Transverse colon (tissue), 4 donors: ENCODE results near the gene EHMT1. TPM values are rescaled to one million over a fixed set of nuclear protein-coding genes. Genes with fewer than 3 reads are reported as not detected.
"Not testable (repeated sequence)": the region's sequence is repeated elsewhere in the genome, so short reads cannot be mapped to it uniquely, and the experiment has no call there.

ENCODE experiments used
- DNase-seq: peaks from one replicate; pipeline ENCODE4 v3.0.0-alpha.2; 2019
- H3K27ac ChIP-seq, 4 donors: fragments of 200-600 bp; sonication (generic); 2 replicates each; pipeline ENCODE4 v1.5.1; 2016 to 2018; ENCODE audit warnings: inconsistent platforms in 4 of 4
- H3K27me3 ChIP-seq: fragments of 200-600 bp; sonication (generic); 2 replicates; pipeline ENCODE4 v1.5.1; 2017; ENCODE audit warnings: inconsistent platforms
- H3K36me3 ChIP-seq, 4 donors: fragments of 200-600 bp; sonication (generic); 2 replicates each; pipeline ENCODE4 v1.5.1; 2017 to 2019; ENCODE audit warnings: inconsistent platforms in 4 of 4
- H3K4me1 ChIP-seq, 4 donors: fragments of 200-600 bp; sonication (generic); 2 replicates each; pipeline ENCODE4 v1.5.1; 2017 to 2020; ENCODE audit warnings: inconsistent platforms in 4 of 4
- H3K4me3 ChIP-seq, 4 donors: fragments of 200-600 bp; sonication (generic); 1 replicate in 1 of 4; 2 replicates in 3 of 4; pipeline versions ENCODE4 v1.5.1 to v1.6.1; 2017 to 2019; ENCODE audit warnings: inconsistent platforms in 4 of 4
- H3K9me3 ChIP-seq, 2 donors: fragments of 200-600 bp; sonication (generic); 2 replicates each; pipeline ENCODE4 v1.5.1; 2017 to 2019; ENCODE audit warnings: inconsistent platforms in 2 of 2
- EP300 ChIP-seq: sonication (generic); formaldehyde crosslinking; IDR thresholded peaks from one replicate; pipeline ENCODE4 v1.6.1; 2017; ENCODE audit warnings: antibody characterized with exemption, low read depth
- POLR2A ChIP-seq: fragments of 450-650 bp; IDR thresholded peaks from one replicate; pipeline ENCODE4 v1.6.1; 2016; ENCODE audit warnings: antibody characterized with exemption, mild to moderate bottlenecking, moderate library complexity
- POLR2AphosphoS5 ChIP-seq, 3 donors: sonication (generic); formaldehyde crosslinking; IDR thresholded peaks; one replicate each; pipeline ENCODE4 v1.6.1; 2016; ENCODE audit warnings: antibody characterized with exemption in 3 of 3
- WGBS, 2 donors: methylation state at CpG; one replicate each; pipeline ENCODE4 v1.1.5; 2018; ENCODE audit warnings: low coverage in 1 of 2; 5-methylcytosine and 5-hydroxymethylcytosine counted together
- in situ Hi-C, 4 donors: fragments of 200-750 bp; cut with MboI; loops; one replicate each; pipeline versions ENCODE4 v1.15.0 to v1.15.1; 2017; ENCODE audit warnings: low sequenced_read_pairs in 3 of 4, low pct_ligation_motif_present in 1 of 4, low pct_unique_long_range_greater_than_20kb in 1 of 4
- intact Hi-C: fragments of 100-400 bp; cut with DNase I; formaldehyde crosslinking; loops from one replicate; pipeline ENCODE4 v1.15.1; 2023; ENCODE audit warnings: low total_unique reads
- total RNA-seq, 4 donors: library from RNA; depleted of rRNA; stranded (reverse); fragments of >200 nt; gene quantifications; one replicate each; pipeline ENCODE4 v1.1.0, GENCODE V29; 2016
- TF ChIP-seq, protein P1 (sequence below), 5 experiments: fragments of 200-600 bp in 3 of 5; fragments of 450-650 bp in 2 of 5; sonication (generic) in 3 of 5; IDR thresholded peaks; 1 replicate in 2 of 5; 2 replicates in 3 of 5; pipeline ENCODE4 v1.5.1; 2016 to 2017; ENCODE audit warnings: antibody characterized with exemption in 5 of 5, inconsistent platforms in 3 of 5, mild to moderate bottlenecking in 2 of 5, moderate library complexity in 1 of 5

The EHMT1 gene
- total RNA-seq, 4 donors from 2014 or later, result 93.8 to 184 (median 139) TPM

DNA sequence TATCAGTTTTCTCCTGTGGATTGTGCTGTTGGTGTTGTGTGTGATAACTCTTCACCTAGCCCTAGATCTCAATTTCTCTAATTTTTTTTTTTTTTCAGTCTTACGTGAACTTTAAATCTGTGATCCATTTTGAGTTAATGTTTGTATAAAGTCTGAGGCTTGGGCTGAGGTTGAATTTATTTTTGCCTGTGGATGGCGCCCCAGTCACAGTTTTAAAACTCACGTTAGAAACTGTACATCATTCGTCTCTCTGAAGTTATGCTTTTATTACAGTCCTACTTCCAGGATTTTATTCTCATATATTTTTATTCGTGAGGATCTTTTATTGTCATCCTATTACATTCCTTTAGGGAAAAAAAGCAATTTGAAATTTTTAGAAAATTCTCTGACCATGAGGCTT is 103.1 kb downstream of the EHMT1 start:
- peaks cover 5 to 11% (median 8%) of the 10 kb centered on the region in 4 donors for H3K4me1 ChIP-seq
- no peaks in the 10 kb centered on the region for H3K9me3 ChIP-seq
- 81 to 84% methylated on average over 5 of the region's 5 CpGs for WGBS, 2 donors
- H3K27me3 ChIP-seq, result no peaks in the 10 kb centered on the region
- in situ Hi-C loops, result no loop called here
- no peak overlapping the region for H3K27ac ChIP-seq
- TF ChIP-seq POLR2A (no peak), EP300 (no peak), POLR2AphosphoS5 (IDR thresholded peaks at IDR 0.05) (no peak)
- TF ChIP-seq, protein P1, sequence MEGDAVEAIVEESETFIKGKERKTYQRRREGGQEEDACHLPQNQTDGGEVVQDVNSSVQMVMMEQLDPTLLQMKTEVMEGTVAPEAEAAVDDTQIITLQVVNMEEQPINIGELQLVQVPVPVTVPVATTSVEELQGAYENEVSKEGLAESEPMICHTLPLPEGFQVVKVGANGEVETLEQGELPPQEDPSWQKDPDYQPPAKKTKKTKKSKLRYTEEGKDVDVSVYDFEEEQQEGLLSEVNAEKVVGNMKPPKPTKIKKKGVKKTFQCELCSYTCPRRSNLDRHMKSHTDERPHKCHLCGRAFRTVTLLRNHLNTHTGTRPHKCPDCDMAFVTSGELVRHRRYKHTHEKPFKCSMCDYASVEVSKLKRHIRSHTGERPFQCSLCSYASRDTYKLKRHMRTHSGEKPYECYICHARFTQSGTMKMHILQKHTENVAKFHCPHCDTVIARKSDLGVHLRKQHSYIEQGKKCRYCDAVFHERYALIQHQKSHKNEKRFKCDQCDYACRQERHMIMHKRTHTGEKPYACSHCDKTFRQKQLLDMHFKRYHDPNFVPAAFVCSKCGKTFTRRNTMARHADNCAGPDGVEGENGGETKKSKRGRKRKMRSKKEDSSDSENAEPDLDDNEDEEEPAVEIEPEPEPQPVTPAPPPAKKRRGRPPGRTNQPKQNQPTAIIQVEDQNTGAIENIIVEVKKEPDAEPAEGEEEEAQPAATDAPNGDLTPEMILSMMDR (IDR thresholded peaks at IDR 0.05), result no peak
- no peak overlapping the region for H3K4me3 ChIP-seq
- DNase-seq, result no peak
- intact Hi-C loops, result no loop called here
- peaks cover 0 to 15% (median 7%) of the 10 kb centered on the region in 4 donors for H3K36me3 ChIP-seq

DNA sequence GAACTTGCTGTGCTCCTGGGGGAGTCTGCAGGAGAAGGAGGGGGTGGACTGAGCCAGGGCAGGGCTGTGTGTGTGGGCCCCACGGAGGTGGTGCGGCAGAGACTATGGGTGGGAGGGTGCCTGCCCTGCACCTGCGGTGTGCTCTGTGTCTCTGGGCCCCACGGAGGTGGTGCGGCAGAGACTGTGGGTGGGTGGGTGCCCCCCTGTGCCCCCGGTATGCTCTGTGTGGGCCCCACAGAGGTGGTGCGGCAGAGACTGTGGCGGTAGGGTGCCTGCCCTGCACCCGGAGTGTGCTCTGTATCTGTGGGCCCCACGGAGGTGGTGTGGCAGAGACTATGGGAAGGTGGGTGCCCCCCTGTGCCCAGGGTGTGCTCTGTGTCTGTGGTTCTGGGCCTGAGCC is 103.7 kb downstream of the EHMT1 start:
- 84 to 92% methylated on average over 2 to 9 of the region's 10 CpGs for WGBS, 2 donors
- no peak overlapping the region for H3K4me3 ChIP-seq
- H3K27ac ChIP-seq, result no peak overlapping the region
- H3K4me1 ChIP-seq, result peaks cover 5 to 11% (median 8%) of the 10 kb centered on the region in 4 donors
- H3K27me3 ChIP-seq, result no peaks in the 10 kb centered on the region
- TF ChIP-seq POLR2A (no peak), EP300 (no peak), POLR2AphosphoS5 (IDR thresholded peaks at IDR 0.05) (no peak)
- TF ChIP-seq, protein P1 (IDR thresholded peaks at IDR 0.05), result no peak
- intact Hi-C loops, result no loop called here
- no peaks in the 10 kb centered on the region for H3K9me3 ChIP-seq
- no peak for DNase-seq
- H3K36me3 ChIP-seq, result peaks cover 0 to 12% (median 5%) of the 10 kb centered on the region in 4 donors
- in situ Hi-C loops, result no loop called here

- H3K36me3 ChIP-seq, DNase-seq, H3K27me3 ChIP-seq, H3K4me3 ChIP-seq, H3K27ac ChIP-seq, H3K9me3 ChIP-seq, intact Hi-C loops, in situ Hi-C loops: not testable (repeated sequence)
- 50 to 78% methylated on average over 2 to 8 of the region's 13 CpGs for WGBS, 2 donors
- peaks cover 5 to 11% (median 8%) of the 10 kb centered on the region in 4 donors for H3K4me1 ChIP-seq
Observed at GRCh38 chr9:137723356-137723755, 104.6 kb downstream of the EHMT1 start.

DNA sequence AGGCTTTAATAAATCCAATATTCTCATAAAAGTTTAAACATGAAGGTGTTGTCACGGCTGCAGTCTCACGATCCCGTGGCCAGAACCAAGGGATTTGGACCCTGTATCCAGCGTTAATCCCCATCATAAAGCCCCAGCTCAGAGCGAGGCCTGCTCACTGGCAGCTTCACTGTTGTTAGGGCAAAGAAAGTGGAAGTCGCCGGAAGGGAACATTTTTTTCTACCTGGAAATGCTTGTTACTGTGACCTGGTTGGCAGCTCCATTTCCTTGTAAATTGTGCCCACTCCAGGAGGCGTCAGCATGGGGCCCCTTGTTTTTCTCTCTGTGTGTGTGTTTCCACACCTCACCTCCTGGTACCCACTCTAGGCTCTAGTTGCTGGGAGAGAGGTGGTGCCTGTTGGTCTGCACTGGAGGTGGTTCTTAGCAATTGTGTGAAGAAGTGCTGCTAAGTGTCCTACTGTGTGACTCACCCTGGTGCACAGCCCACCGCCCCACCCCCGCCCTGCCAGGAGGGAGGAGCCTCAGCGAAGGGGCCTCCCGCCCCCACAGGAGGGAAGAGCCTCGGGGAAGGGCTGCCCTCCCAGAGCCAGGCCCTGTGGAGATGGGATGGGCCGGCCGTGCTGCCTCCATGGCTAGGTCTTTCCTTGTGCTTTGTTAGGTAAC is 105.1 kb downstream of the EHMT1 start:
- TF ChIP-seq EP300 (no peak), POLR2A (no peak), POLR2AphosphoS5 (IDR thresholded peaks at IDR 0.05) (no peak)
- TF ChIP-seq, protein P1 (IDR thresholded peaks at IDR 0.05), result no peak
- intact Hi-C loops (no loop called here), in situ Hi-C loops (no loop called here)
- no peak for DNase-seq
- peaks cover 0 to 8% (median 3%) of the 10 kb centered on the region in 4 donors for H3K36me3 ChIP-seq
- no peaks in the 10 kb centered on the region for H3K27me3 ChIP-seq
- H3K4me1 ChIP-seq, result peaks cover 5 to 11% (median 8%) of the 10 kb centered on the region in 4 donors
- no peak overlapping the region for H3K27ac ChIP-seq
- no peaks in the 10 kb centered on the region for H3K9me3 ChIP-seq
- no peak overlapping the region for H3K4me3 ChIP-seq
- 84 to 92% methylated on average over 7 to 14 of the region's 15 CpGs for WGBS, 2 donors

DNA sequence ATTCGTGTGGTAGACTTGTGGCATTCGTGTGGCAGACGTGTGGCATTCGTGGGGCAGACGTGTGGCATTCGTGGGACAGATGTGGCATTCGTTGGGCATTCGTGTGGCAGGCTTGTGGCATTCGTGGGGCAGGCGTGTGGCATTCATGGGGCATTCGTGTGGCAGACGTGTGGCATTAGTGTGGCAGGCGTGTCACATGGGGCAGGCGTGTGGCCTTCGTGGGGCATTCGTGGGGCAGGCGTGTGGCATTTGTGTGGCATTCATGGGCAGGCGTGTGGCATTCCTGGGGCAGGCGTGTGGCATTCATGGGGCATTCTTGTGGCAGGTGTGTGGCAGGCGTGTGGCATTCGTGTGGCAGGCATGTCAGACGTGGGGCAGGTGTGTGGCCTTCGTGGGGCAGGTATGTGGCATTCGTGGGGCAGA is 106.0 kb downstream of the EHMT1 start:
- intact Hi-C loops (no loop called here), in situ Hi-C loops (no loop called here)

More for the DNA sequence above, 106.0 kb downstream of the EHMT1 start:
- H3K4me1 ChIP-seq, result peaks cover 5 to 11% (median 8%) of the 10 kb centered on the region in 4 donors
- no peaks in the 10 kb centered on the region for H3K27me3 ChIP-seq
- TF ChIP-seq EP300 (no peak), POLR2A (no peak), POLR2AphosphoS5 (IDR thresholded peaks at IDR 0.05) (no peak)
- TF ChIP-seq, protein P1 (IDR thresholded peaks at IDR 0.05), result no peak
- no peak overlapping the region for H3K27ac ChIP-seq
- WGBS, 2 donors, result 88 to 96% methylated on average over 5 to 24 of the region's 24 CpGs
- H3K36me3 ChIP-seq, result peaks cover 0 to 8% (median 3%) of the 10 kb centered on the region in 4 donors
- no peak overlapping the region for H3K4me3 ChIP-seq
- DNase-seq, result no peak
- no peaks in the 10 kb centered on the region for H3K9me3 ChIP-seq
